NOMO-1 (cell line): ENCODE data around the gene HIC2.
"Not testable (repeated sequence)": the region's sequence is repeated elsewhere in the genome, so short reads cannot be mapped to it uniquely, and the experiment has no call there.

ENCODE experiments used
- DNase-seq, 2 experiments: peaks; one replicate each; lab custom pipeline; 2025; ENCODE audit not compliant: unreplicated experiment in 2 of 2; lab: John Stamatoyannopoulos, UW

Gene HIC2

GRCh38 chr22:21449531-21450319, 32.6 kb downstream of the HIC2 start:
- DNase-seq = no peak

- no peak for DNase-seq
These were observed 33.2 kb downstream of the HIC2 start for GRCh38 chr22:21450320-21450831.

GRCh38 chr22:21450858-21451353, 33.7 kb downstream of the HIC2 start:
- no peak for DNase-seq

GRCh38 chr22:21451545-21452520, 34.7 kb downstream of the HIC2 start:
- DNase-seq = no peak

- not testable (repeated sequence) for DNase-seq
These were observed 35.5 kb downstream of the HIC2 start for GRCh38 chr22:21452666-21453065.

GRCh38 chr22:21454998-21455333, 37.8 kb downstream of the HIC2 start:
- not testable (repeated sequence) for DNase-seq

- no peak for DNase-seq
These were observed 38.3 kb downstream of the HIC2 start for GRCh38 chr22:21455334-21456089.

GRCh38 chr22:21457023-21457787, 40.0 kb downstream of the HIC2 start:
- DNase-seq = no peak

GRCh38 chr22:21462672-21463071, 45.5 kb downstream of the HIC2 start:
- not testable (repeated sequence) for DNase-seq

GRCh38 chr22:21467337-21468193, 50.4 kb downstream of the HIC2 start, which contains the start of gene TMEM191C:
TMEM191C (plus strand) TSS chr22:21467387; CDS start chr22:21467460, 73 bp downstream.
- DNase-seq = not testable (repeated sequence)

- DNase-seq = not testable (repeated sequence)
These were observed 51.3 kb downstream of the HIC2 start for GRCh38 chr22:21468194-21469096.

GRCh38 chr22:21469097-21469994, 52.2 kb downstream of the HIC2 start:
- DNase-seq = not testable (repeated sequence)

GRCh38 chr22:21472984-21473383, 55.8 kb downstream of the HIC2 start:
- not testable (repeated sequence) for DNase-seq

GRCh38 chr22:21473664-21474063, 56.5 kb downstream of the HIC2 start:
- not testable (repeated sequence) for DNase-seq

GRCh38 chr22:21484039-21484438, 66.9 kb downstream of the HIC2 start:
- not testable (repeated sequence) for DNase-seq

GRCh38 chr22:21487723-21488122, 70.6 kb downstream of the HIC2 start:
- DNase-seq = not testable (repeated sequence)
